Esophagus squamous epithelium (tissue), 5 donors: ENCODE data around the gene RUNX3. TPM values are rescaled to one million over a fixed set of nuclear protein-coding genes. Genes with fewer than 3 reads are reported as not detected.
"Not testable (repeated sequence)": the region's sequence is repeated elsewhere in the genome, so short reads cannot be mapped to it uniquely, and the experiment has no call there.

ENCODE experiments used
- DNase-seq: peaks from one replicate; lab custom pipeline; 2025; lab: John Stamatoyannopoulos, UW
- H3K27ac ChIP-seq, 4 donors: fragments of 200-600 bp; sonication (generic); one replicate each; pipeline ENCODE4 v1.5.1; 2016 to 2019; ENCODE audit warnings: mild to moderate bottlenecking in 1 of 4
- H3K27me3 ChIP-seq, 4 donors: fragments of 200-600 bp; sonication (generic); 1 replicate in 3 of 4; 2 replicates in 1 of 4; pipeline versions ENCODE4 v1.5.1 to v1.6.0; 2017 to 2021; ENCODE audit warnings: antibody characterized with exemption in 1 of 4
- H3K36me3 ChIP-seq, 3 donors: fragments of 200-600 bp; sonication (generic); one replicate each; pipeline ENCODE4 v1.5.1; 2016 to 2019
- H3K4me1 ChIP-seq, 3 donors: fragments of 200-600 bp; sonication (generic); one replicate each; pipeline ENCODE4 v1.5.1; 2017 to 2019
- H3K4me3 ChIP-seq, 4 donors: fragments of 200-600 bp; sonication (generic); 1 replicate in 3 of 4; 2 replicates in 1 of 4; pipeline ENCODE4 v1.5.1; 2016 to 2019; ENCODE audit warnings: mild to moderate bottlenecking in 2 of 4, moderate library complexity in 1 of 4
- H3K9me3 ChIP-seq, 3 donors: fragments of 200-600 bp; sonication (generic); one replicate each; pipeline ENCODE4 v1.5.1; 2016 to 2019
- CTCF ChIP-seq, 6 experiments: fragments of 450-650 bp in 4 of 6; fragments of 200-600 bp in 2 of 6; sonication (generic) in 2 of 6; IDR thresholded peaks; one replicate each; pipeline ENCODE4 v1.5.1; 2016 to 2019; ENCODE audit warnings: antibody characterized with exemption in 6 of 6, mild to moderate bottlenecking in 4 of 6, moderate library complexity in 4 of 6
- POLR2A ChIP-seq, 4 donors: fragments of 450-650 bp; IDR thresholded peaks; one replicate each; pipeline ENCODE4 v1.6.1; 2017; ENCODE audit warnings: antibody characterized with exemption in 4 of 4, mild to moderate bottlenecking in 4 of 4, moderate library complexity in 3 of 4
- WGBS, 2 donors: methylation state at CpG; one replicate each; pipeline ENCODE4 v1.1.5; 2018; 5-methylcytosine and 5-hydroxymethylcytosine counted together
- intact Hi-C: fragments of 100-400 bp; cut with DNase I; formaldehyde crosslinking; loops from one replicate; pipeline ENCODE4 v1.15.0; 2022
- total RNA-seq, 4 donors: library from RNA; depleted of rRNA; stranded (reverse); fragments of >200 nt; gene quantifications; one replicate each; pipeline ENCODE4 v1.1.0, GENCODE V29; 2016
- donor health status: DM: yes; HTN: yes; CAD: no.

The RUNX3 gene
- total RNA-seq, 4 donors from 2014 or later: 1.9 to 5.7 (median 3.1) TPM

GRCh38 chr1:24895511-24895910 is 34.6 kb downstream of the RUNX3 start:
- no peak overlapping the region for H3K4me3 ChIP-seq
- no peak overlapping the region for H3K27ac ChIP-seq
- TF ChIP-seq CTCF (IDR thresholded peaks at IDR 0.05) (no peak), POLR2A (IDR thresholded peaks at IDR 0.05) (no peak)
- intact Hi-C loops: no loop called here
- H3K27me3 ChIP-seq: peaks cover 0 to 31% (median 0%) of the 10 kb centered on the region in 4 donors
- no peaks in the 10 kb centered on the region for H3K4me1 ChIP-seq
- H3K36me3 ChIP-seq: no peaks in the 10 kb centered on the region
- H3K9me3 ChIP-seq: peaks cover 0 to 10% (median 7%) of the 10 kb centered on the region in 3 donors
- DNase-seq: no peak
- WGBS, 2 donors: 82% methylated on average over 2 to 4 of the region's 4 CpGs

GRCh38 chr1:24894002-24894401 is 36.1 kb downstream of the RUNX3 start:
- no peak overlapping the region for H3K4me3 ChIP-seq
- TF ChIP-seq POLR2A (IDR thresholded peaks at IDR 0.05) (no peak), CTCF (IDR thresholded peaks at IDR 0.05) (no peak)
- peaks cover 0 to 10% (median 7%) of the 10 kb centered on the region in 3 donors for H3K9me3 ChIP-seq
- no peaks in the 10 kb centered on the region for H3K4me1 ChIP-seq
- H3K27me3 ChIP-seq: peaks cover 0 to 23% (median 0%) of the 10 kb centered on the region in 4 donors
- no peak overlapping the region for H3K27ac ChIP-seq
- 75 to 78% methylated on average over 8 of the region's 8 CpGs for WGBS, 2 donors
- no peaks in the 10 kb centered on the region for H3K36me3 ChIP-seq
- intact Hi-C loops: no loop called here
- no peak for DNase-seq

GRCh38 chr1:24893431-24893830 is 36.6 kb downstream of the RUNX3 start:
- no peak overlapping the region for H3K4me3 ChIP-seq
- TF ChIP-seq CTCF (IDR thresholded peaks at IDR 0.05) (no peak), POLR2A (IDR thresholded peaks at IDR 0.05) (no peak)
- no peak for DNase-seq
- no peaks in the 10 kb centered on the region for H3K4me1 ChIP-seq
- H3K36me3 ChIP-seq: no peaks in the 10 kb centered on the region
- WGBS, 2 donors: 65 to 67% methylated on average over 2 to 3 of the region's 3 CpGs
- H3K27me3 ChIP-seq: peaks cover 0 to 19% (median 0%) of the 10 kb centered on the region in 4 donors
- intact Hi-C loops: no loop called here
- peaks cover 0 to 10% (median 7%) of the 10 kb centered on the region in 3 donors for H3K9me3 ChIP-seq
- H3K27ac ChIP-seq: no peak overlapping the region

- Histone ChIP-seq H3K27ac (no peak overlapping the region), H3K4me1 (no peaks in the 10 kb centered on the region), H3K27me3 (peaks cover 0 to 11% (median 0%) of the 10 kb centered on the region in 4 donors), H3K4me3 (no peak overlapping the region), H3K36me3 (no peaks in the 10 kb centered on the region), H3K9me3 (peaks cover 0 to 10% (median 7%) of the 10 kb centered on the region in 3 donors)
- 67 to 79% methylated on average over 1 of the region's 1 CpG for WGBS, 2 donors
- no peak for DNase-seq
- TF ChIP-seq CTCF (IDR thresholded peaks at IDR 0.05): no peak
- TF ChIP-seq POLR2A (IDR thresholded peaks at IDR 0.05): no peak
- intact Hi-C loops: no loop called here
Measured at GRCh38 chr1:24892188-24893153, 37.6 kb downstream of the RUNX3 start.

- H3K27ac ChIP-seq, DNase-seq, H3K4me1 ChIP-seq, intact Hi-C loops, H3K36me3 ChIP-seq, H3K4me3 ChIP-seq: not testable (repeated sequence)
- 42 to 54% methylated on average over 1 of the region's 1 CpG for WGBS, 2 donors
- Histone ChIP-seq H3K9me3 (peaks cover 0 to 10% (median 7%) of the 10 kb centered on the region in 3 donors), H3K27me3 (peaks cover 0 to 17% (median 0%) of the 10 kb centered on the region in 4 donors)
Measured at GRCh38 chr1:24891367-24891766, 38.7 kb downstream of the RUNX3 start.
